ENCODE data around the gene EFNA5.
"Not testable (repeated sequence)": the region's sequence is repeated elsewhere in the genome, so short reads cannot be mapped to it uniquely, and the experiment has no call there.

The EFNA5 gene

GRCh38 chr5:107359916-107360234 is 310.9 kb downstream of the EFNA5 start:
- no peak for DNase-seq

- no peak for DNase-seq
These were observed 311.5 kb downstream of the EFNA5 start for GRCh38 chr5:107359033-107359915.

GRCh38 chr5:107356891-107357290 is 313.8 kb downstream of the EFNA5 start:
- DNase-seq: no peak

DNA sequence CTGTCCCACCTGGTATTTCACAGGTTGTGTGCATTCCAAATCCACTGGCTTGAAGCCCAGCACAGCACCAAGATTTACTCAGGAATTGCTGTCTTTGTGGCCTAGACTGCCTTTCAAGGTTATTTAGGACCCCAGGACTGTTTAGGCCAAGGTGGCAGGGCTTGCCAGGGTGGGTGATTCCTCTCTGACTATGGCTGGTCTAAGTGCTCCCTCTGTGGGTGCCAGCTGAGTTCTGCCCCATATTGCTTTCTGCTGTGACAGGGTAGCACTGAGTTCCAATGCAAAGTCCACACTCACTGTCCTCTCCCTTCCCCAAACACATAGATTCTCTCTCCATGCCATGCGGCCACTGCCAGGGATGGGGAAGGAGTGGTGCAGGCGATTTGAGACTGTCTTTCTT is 318.2 kb downstream of the EFNA5 start:
- no peak for DNase-seq

GRCh38 chr5:107346580-107346979 is 324.2 kb downstream of the EFNA5 start:
- not testable (repeated sequence) for DNase-seq

GRCh38 chr5:107342371-107342770 is 328.4 kb downstream of the EFNA5 start:
- DNase-seq: peak; percentile 82

DNA sequence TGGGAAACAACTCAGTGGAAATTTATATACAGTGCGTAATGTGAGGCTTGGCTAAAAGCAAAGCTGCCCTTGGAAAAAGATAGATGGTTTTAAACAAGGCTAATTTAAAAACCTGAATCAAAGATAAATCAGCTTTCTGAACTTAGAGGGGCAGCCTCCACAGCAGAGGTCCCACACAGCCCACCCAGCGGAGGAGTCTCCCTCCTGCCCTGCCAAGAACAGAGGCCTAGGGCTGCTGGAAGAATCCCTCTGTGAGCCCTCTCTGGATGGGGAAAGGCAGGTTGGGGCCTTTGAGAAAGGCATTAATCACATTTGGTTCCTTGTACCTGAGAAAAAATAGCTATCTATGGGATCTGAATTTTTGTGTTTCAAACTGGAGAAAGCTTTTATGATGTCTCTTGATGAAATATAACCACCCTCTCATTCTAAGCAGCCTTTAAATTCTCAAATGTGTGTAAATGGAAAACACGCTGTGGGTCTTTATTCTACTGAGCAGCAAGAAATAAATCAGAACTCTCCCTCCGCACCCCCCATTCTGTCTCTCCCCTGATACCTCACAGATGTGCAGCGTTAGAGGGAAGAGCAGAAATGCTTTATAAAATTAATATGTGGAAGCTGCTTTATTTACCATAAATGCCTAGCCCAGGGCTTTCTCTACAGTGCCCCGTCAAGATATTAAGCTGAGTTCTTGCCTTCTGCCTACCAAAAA is 329.2 kb downstream of the EFNA5 start:
- no peak for DNase-seq

DNA sequence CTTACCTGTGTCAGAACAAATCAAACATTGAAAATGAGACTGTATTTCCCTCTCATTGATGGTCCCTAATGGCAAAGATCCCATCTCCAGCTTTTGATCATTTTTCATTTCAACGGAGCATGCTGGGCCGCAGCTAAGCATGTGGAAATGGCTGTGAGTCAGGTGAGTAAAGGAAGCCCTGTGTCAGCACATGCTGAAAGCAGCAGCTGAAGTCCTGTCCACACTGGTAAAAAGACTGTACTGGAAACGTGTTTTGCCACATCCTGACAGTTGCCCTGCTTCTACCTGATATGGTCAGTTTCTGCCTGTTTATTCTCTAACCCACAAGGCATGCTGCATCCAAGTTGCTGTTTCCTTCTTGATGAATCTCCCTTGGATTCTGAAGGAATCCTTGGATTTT is 330.1 kb downstream of the EFNA5 start:
- no peak for DNase-seq

DNA sequence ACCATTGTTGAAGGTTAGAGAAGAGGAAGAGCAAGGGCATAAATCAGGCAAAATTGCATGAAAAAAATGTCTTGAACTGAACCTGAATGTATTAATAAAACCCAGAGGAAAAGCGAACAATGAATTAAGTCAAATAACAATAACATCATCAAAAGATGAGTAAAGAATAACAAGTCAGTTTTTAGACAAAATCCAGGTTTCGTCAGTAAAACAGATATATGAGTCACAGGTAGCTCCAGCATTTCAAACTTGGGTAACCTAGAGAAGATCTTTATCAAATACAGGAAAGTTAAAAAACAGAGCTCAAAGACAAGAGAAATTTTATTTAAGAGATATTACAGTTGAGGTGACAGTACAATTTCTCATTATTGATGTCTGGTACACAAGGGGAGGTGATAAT is 332.4 kb downstream of the EFNA5 start:
- DNase-seq: no peak

- DNase-seq: no peak
These were observed 333.5 kb downstream of the EFNA5 start for GRCh38 chr5:107337281-107337680.

- DNase-seq: no peak
These were observed 338.9 kb downstream of the EFNA5 start for GRCh38 chr5:107331882-107332281.

- DNase-seq: no peak
These were observed 339.4 kb downstream of the EFNA5 start for GRCh38 chr5:107331312-107331711.

DNA sequence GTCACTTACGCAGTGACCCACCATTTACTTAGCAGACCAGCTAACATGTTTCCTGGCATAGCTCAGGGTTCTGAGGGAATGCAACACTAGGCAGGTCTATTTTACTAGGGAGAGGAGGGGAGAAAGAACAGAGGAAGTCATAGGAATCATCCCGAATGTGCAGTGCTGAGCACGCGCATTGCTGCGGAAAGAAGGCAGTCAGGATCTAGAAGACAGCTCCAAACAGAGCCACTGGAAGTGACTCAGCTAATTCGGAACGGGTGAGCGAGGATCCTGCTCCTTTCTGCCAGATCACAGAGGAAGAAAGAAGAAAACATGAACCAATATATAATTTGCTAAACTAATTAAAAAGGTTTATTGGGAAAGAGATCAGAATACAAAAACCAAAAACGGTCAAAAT is 339.8 kb downstream of the EFNA5 start:
- no peak for DNase-seq

GRCh38 chr5:107329850-107330249 is 340.9 kb downstream of the EFNA5 start:
- DNase-seq: no peak
